Parietal lobe (tissue), 2 donors: ENCODE results near the gene CYP1A2. TPM values are rescaled to one million over a fixed set of nuclear protein-coding genes. Genes with fewer than 3 reads are reported as not detected.

Experiments
- small RNA-seq: library from RNA; depleted of rRNA; stranded (forward); fragments of <200 nt; gene quantifications from one replicate; pipeline ENCODE3, GENCODE V24; 2014; ENCODE audit warnings: low replicate concordance
- total RNA-seq: library from RNA; depleted of rRNA; stranded (reverse); fragments of >200 nt; gene quantifications from one replicate; pipeline ENCODE4 v1.2.3, GENCODE V29; 2014

CYP1A2 gene
- total RNA-seq, result not detected

GRCh38 chr15:74748322-74748946, at the start of gene CYP1A2:
TSS of gene CYP1A2 (plus strand) at chr15:74748845. CDS start at chr15:74749739, 894 bp downstream.

GRCh38 chr15:74725225-74725774, 23.3 kb upstream of the CYP1A2 start, which contains the start of gene CYP1A1:
TSS of gene CYP1A1 (minus strand) at chr15:74725528. CDS start at chr15:74723097, 2,431 bp downstream.

GRCh38 chr15:74781431-74782258, 33.0 kb downstream of the CYP1A2 start, which contains the start of gene CSK:
TSS of gene CSK (plus strand) at chr15:74782080. CDS start at chr15:74798298, 16,218 bp downstream.

Small RNA genes lying within 50 kb of the gene (small RNA-seq; reads per million reads assigned to genes)
- gene MIR4513, result not detected

Other genes starting within 250 kb of the CYP1A2 start
- gene ARID3B, start 207.6 kb upstream of the CYP1A2 start, total RNA-seq, result 18.2 TPM
- gene CLK3, start 133.0 kb upstream of the CYP1A2 start, total RNA-seq, result 59.2 TPM
- 39.8 TPM for gene EDC3, start 52.8 kb upstream of the CYP1A2 start, total RNA-seq
- 0.31 TPM for gene CYP1A1, start 23.3 kb upstream of the CYP1A2 start, total RNA-seq
- 48.2 TPM for gene CSK, start 33.2 kb downstream of the CYP1A2 start, total RNA-seq
- not detected for gene LMAN1L, start 64.0 kb downstream of the CYP1A2 start, total RNA-seq
- gene CPLX3, start 77.8 kb downstream of the CYP1A2 start, total RNA-seq, result 1.6 TPM
- gene ULK3, start 94.3 kb downstream of the CYP1A2 start, total RNA-seq, result 61.7 TPM
- 13.1 TPM for gene SCAMP2, start 124.5 kb downstream of the CYP1A2 start, total RNA-seq
- gene MPI, start 141.2 kb downstream of the CYP1A2 start, total RNA-seq, result 52.3 TPM
- gene FAM219B, start 158.0 kb downstream of the CYP1A2 start, total RNA-seq, result 89.2 TPM
- gene COX5A, start 189.2 kb downstream of the CYP1A2 start, total RNA-seq, result 43.5 TPM
- gene RPP25, start 207.9 kb downstream of the CYP1A2 start, total RNA-seq, result 5.0 TPM
- 70.7 TPM for gene SCAMP5, start 246.7 kb downstream of the CYP1A2 start, total RNA-seq